ENCODE data around the gene BIRC3.
A peak's percentile ranks its signal among the peaks of the same experiment; 100 is the strongest.

BIRC3 gene

DNA sequence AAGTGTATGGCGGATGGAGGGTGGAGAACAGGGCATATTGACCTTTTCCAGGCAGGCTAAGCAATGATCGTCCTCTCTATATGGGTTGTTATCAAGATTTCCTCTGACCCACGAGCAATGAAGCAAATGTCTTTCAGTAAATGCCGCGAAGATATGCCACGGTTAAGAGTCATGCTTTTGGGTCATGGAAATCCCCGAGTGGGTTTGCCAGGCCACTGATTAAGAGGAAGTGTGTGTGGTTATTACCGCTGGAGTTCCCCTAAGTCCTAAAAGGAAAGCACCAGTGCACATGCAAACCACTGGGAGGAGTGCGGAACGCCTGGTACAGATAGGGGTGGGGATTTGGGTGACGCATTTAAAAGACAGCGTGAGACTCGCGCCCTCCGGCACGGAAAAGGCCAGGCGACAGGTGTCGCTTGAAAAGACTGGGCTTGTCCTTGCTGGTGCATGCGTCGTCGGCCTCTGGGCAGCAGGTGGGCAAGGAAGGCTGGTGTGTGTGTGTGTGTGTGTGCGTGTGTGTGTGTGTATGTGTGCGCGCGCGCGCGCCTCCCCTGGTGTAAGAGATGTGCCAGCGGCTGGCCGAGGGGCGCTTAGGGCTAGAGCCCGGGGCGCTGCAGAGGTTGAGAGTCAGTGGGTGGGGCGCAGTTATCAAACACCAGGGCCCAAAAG is at the start of gene BIRC3:
Gene BIRC3, plus strand, starts transcription at position 386 of the 669 bp plus-strand sequence. CDS start 7,026 bp downstream, outside the sequence.
- DNase-seq (ENCODE audit: low spot score), result peak; percentile 64

DNA sequence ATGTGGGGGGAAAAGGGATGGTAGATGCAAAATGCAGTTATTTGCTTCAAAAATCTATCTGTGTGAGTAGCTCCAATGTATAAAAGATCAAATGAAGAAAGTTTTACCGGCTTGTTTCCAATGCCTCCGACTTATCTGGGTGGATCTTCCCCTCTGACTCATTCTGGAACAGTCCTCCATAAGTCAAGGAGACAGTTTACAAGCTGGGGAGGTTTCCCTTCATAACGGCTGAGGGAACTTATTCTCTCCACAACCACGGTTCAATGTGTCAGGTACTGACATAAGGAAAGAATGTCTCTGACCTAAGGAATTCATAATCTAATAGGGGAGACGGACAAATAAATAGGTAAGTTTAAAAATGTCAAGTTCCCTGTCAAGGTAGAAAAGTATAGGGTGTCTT is 49.7 kb upstream of the BIRC3 start:
- no peak for DNase-seq (ENCODE audit: low spot score)

GRCh38 chr11:102268083-102268984 is 49.0 kb upstream of the BIRC3 start:
- DNase-seq (ENCODE audit: low spot score), result peak; percentile 91

GRCh38 chr11:102268985-102269470 is 48.3 kb upstream of the BIRC3 start:
- DNase-seq (ENCODE audit: low spot score), result no peak

DNA sequence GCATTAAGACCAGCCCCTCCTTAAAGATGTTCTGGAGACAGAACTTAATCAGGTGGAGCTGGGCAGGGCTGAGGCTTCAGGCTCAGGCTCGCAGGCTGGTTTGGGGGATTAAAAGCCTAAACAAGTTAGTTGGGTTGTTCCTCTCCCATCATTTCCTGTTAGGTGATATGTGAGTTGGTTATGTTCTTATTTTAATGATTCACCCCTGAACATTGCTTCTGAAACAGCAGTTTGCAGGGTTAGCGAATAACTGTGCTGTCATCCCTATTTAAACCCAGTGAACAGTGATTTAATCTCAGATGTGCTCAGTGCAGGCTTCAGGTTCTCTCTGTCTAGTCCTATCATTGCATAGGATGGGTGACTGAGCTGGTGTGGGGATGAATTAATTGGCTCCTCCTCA is 47.4 kb upstream of the BIRC3 start:
- no peak for DNase-seq (ENCODE audit: low spot score)

GRCh38 chr11:102272047-102272824 is 45.0 kb upstream of the BIRC3 start:
- no peak for DNase-seq (ENCODE audit: low spot score)

DNA sequence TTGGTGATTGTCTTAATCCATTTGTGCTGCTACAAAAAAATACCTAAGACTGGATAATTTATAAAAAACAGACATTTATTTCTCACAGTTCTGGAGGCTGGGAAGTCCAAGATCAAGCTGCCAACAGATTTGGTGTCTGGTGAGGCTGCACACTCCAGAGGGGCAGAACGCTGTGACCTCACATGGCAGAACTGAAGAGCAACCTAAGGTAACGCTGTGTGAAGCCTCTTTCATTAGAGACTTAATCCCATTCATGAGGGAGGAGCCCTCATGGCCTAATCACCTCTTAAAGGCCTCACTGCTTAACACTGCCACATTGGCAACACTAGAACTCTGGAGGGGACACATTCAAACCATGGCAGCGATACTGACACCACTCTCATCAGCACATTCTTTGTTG is 42.7 kb upstream of the BIRC3 start:
- DNase-seq (ENCODE audit: low spot score), result no peak

- DNase-seq (ENCODE audit: low spot score), result no peak
Measured at GRCh38 chr11:102276362-102276761, 40.9 kb upstream of the BIRC3 start.

DNA sequence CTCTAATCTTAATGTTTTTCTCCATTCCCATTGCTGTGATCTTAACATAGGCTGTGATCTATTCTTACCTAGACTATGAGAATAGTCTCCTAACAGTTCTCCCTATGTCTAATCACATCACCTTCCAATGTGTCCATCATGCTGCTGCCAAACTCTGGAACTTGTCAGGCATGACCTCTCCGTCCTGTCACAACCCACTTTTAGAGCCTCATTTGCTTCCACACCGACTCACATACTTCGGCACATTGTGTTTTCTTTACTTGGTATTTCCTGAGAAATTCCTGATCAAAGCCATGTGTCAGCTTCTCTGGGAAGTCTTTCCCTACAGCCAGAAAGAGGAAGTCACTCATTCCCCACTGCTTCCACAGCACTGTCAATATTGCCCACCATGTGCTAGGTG is 40.5 kb upstream of the BIRC3 start:
- DNase-seq (ENCODE audit: low spot score), result no peak

DNA sequence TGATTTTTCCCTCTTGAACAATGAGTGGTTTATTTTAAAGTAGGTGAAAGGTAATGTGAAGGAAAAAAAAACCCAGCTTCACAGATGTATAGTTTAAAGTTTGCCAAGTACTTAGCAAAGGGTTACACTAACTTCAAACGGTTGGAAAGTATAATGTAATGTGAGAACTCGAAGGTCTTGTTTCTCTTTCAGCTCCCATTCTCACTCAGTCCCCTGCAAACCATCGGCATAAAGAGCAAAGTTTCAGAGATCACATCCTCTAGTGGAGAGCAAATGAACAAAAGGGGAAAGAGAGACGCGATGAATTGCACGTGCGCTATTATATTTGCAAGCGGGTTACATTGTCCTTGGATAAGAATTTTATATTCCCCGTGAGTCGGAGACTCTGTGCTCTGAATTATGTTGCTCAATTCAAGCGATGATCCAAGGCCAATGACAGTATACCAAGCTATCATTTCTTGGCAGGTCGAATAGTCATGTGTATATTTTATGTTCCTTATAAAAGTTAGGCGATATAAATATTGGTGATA is 37.6 kb upstream of the BIRC3 start:
- DNase-seq (ENCODE audit: low spot score), result peak; percentile 31

- DNase-seq (ENCODE audit: low spot score), result peak; percentile 26
Measured at GRCh38 chr11:102280245-102280833, 36.9 kb upstream of the BIRC3 start.

GRCh38 chr11:102283116-102283485 is 34.2 kb upstream of the BIRC3 start:
- DNase-seq (ENCODE audit: low spot score), result no peak

DNA sequence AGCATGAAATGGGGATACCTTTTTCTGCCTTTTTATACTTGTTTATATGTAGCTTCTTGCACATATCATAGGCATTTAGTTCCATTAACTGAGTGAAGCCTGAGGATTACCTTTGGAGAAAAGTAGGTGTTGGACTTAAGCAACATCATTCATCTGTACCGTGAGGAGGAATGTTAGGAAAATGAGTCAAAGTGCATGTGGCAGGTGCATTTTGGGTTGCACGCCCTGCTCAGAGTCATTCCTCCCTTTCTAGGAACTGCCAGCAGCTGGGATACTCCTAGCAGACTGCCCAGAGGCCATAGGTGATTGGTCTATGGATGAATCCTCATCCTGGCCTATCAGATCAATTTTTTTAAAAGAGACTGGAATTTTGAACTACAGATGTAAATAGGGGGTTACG is 33.3 kb upstream of the BIRC3 start:
- DNase-seq (ENCODE audit: low spot score), result no peak

DNA sequence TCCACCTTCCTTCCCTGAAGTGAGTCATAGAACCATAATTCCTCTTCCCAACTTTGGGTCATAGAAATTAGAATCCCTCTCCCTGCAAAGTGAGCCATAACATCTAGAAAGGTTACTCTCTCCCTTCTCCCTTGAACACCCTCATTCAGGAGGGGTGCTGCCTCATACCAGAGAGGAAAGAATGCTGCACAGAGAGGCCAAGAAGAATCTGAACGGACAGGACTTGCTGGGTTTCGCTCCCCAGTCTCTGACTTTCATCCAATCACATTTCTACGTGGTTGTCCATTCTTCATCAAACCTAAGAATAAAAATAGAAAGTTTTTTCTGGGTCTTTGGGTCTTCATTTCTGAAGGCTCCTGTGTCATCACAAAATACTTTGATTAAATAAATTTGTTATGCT is 31.0 kb upstream of the BIRC3 start:
- DNase-seq (ENCODE audit: low spot score), result no peak

DNA sequence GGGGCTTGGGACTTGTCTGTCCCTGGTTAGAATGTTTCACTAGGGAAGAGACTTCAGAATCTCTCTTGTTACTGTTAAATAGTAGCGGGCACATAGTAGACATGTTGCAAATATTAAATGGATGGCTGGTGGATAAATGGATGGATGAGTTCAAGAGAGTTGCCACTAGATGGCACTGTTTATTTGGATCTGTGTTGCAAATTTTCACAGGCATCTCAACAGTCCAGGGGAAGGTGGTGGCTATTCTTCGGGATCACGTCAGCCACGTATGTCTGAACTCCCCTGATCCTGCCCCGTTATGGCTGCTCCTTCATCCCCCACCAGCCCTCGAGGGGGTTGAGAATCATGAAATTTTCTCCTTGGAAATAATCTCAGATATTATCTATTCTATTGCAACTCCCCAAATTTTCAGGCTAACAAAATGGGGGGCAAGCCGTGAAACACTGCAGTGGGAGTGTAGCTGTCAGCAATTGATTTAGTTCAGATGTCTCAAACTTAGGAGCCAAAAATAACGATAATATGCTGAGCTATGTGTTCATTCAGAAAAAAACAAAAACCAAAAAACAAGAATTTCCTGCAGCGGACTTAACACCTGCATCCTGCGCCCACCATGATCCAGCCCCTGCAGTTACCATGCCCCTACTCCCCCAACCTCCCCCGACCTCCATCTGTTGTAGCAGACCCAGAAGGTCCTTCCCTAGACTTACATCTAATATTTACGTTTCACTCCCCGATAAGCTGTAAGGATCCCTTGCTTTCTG is 29.1 kb upstream of the BIRC3 start:
- peak; percentile 58 for DNase-seq (ENCODE audit: low spot score)

DNA sequence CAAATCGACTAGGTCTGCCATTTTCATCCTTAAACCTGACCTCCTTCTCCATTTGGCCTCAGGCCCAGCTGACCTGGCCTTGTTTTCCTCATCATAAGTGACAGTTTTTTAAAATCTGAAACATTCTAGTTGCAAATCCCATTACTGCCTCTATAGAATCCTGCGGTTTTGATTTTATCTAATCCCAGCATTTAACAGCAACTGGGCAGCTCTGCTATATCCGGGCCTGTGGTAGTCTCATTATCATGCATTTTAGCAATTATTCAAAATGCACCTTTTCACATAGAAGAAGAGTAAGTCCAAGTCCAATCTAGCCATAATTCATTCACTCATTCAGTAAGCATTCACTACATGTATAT is 28.6 kb upstream of the BIRC3 start:
- no peak for DNase-seq (ENCODE audit: low spot score)

GRCh38 chr11:102289592-102289991 is 27.7 kb upstream of the BIRC3 start:
- DNase-seq (ENCODE audit: low spot score), result no peak

- no peak for DNase-seq (ENCODE audit: low spot score)
Measured at GRCh38 chr11:102291831-102292230, 25.5 kb upstream of the BIRC3 start.

DNA sequence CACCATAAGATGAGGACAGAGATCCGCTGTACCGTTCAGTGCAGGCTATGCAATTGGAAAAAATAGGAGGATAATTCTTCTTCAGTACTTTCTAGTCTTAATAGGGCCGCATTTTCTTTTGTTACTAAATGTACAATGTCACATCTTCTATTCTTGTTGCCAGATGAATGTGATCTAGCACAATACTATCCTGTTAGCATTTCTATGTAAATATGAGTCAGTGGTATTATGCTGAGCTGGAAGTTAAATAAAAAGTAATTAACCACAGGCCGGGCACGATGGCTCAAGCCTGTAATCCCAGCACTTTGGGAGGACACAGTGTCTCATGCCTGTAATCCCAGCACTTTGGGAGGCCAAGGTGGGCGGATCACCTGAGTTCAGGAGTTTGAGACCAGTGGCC is 24.4 kb upstream of the BIRC3 start:
- DNase-seq (ENCODE audit: low spot score), result no peak

- DNase-seq (ENCODE audit: low spot score), result peak; percentile 40
Measured at GRCh38 chr11:102293873-102294601, 23.2 kb upstream of the BIRC3 start.
